ENCODE measurements around the gene CDK16. TPM values are rescaled to one million over a fixed set of nuclear protein-coding genes. Genes with fewer than 3 reads are reported as not detected.

Gene CDK16
- 10 to 100 TPM; 76.6 to 82.4 TPM for total RNA-seq
- polyA plus RNA-seq (ENCODE audit: insufficient read length in 2 of 2) = 100 to 1,000 TPM; 195 to 216 TPM
- long read RNA-seq, donor 1, transcript CDK16-205 (2 exons, 527 nt) = minor isoform, 7 of 43 reads
- long read RNA-seq, donor 1, transcript CDK16-202 (16 exons, 3,144 nt) = major isoform, 30 of 43 reads
- long read RNA-seq, donor 1, partial matches to known transcripts = 0 of 43 reads
- long read RNA-seq, donor 1, other reads (novel, unspliced or antisense) = 0 of 43 reads
- long read RNA-seq, donor 2, transcript CDK16-202 (16 exons, 3,144 nt) = major isoform, 15 of 27 reads
- long read RNA-seq, donor 2, partial matches to known transcripts = 9 of 27 reads
- long read RNA-seq, donor 2, other reads (novel, unspliced or antisense) = 0 of 27 reads
- long read RNA-seq, donor 3, transcript CDK16-202 (16 exons, 3,144 nt) = major isoform, 14 of 65 reads
- long read RNA-seq, donor 3, partial matches to known transcripts = 48 of 65 reads
- long read RNA-seq, donor 3, other reads (novel, unspliced or antisense) = 0 of 65 reads
- long read RNA-seq, donor 4, transcript CDK16-202 (16 exons, 3,144 nt) = major isoform, 6 of 35 reads
- long read RNA-seq, donor 4, partial matches to known transcripts = 26 of 35 reads
- long read RNA-seq, donor 4, other reads (novel, unspliced or antisense) = 0 of 35 reads

DNA sequence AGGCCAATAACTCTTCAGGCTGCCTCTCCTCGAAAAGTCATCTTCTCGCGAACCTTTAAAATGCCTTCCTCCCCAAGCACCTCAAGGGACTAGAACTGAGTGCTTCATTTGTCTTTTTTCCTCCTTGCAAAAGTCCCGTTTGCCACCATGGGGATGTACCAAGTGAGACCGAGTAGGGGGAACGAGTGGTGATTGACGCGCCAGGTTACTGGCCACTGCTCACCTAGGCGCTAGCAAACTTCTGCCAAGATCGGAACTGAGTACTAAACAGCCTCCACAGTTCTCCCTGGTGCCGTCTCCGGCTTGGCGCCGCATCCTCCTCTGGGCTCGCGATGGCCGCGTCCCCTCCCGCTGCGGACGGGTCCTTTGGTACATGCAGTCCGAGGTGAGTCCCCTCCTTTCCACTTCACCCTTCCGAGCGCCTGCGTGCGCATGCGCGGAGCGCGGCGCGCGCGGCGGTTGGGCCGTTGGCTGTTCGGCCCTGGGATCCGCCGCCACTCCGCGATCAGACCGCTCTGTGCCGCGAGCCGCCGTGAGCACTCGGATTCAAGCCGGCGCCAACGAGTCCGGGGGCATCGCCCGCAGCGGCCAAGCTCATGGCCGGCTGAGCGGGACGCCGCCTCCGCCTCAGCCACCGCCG, at the start of gene CDK16:
CDK16 (plus strand) TSS at position 402 of the 640 bp plus-strand sequence. CDS start 4,877 bp downstream, outside the sequence.
- peaks cover 47% of the 10 kb centered on the region for H3K36me3 ChIP-seq (ENCODE audit: control insufficient read depth, insufficient read depth, low read length)
- DNase-seq (ENCODE audit: low read depth in 4 of 6, low spot score in 6 of 6) = peak in 5 of 6 donors; percentile 46 to 96 (median 78)
- no peaks in the 10 kb centered on the region for H3K9me3 ChIP-seq (ENCODE audit: control insufficient read depth, insufficient read depth, low read length)
- peaks cover 27% of the 10 kb centered on the region for H3K4me1 ChIP-seq (ENCODE audit: control insufficient read depth, insufficient read depth, low read length)
- H3K4me3 ChIP-seq (ENCODE audit: low read depth, low read length) = peak within 1 kb of the TSS; percentile 68
- H3K27me3 ChIP-seq (ENCODE audit: control insufficient read depth, insufficient read depth, low read length) = no peaks in the 10 kb centered on the region
- 3% methylated on average over 58 of the region's 61 CpGs for WGBS (ENCODE audit: insufficient coverage)
- peak within 1 kb of the TSS; percentile 95 for H3K27ac ChIP-seq (ENCODE audit: low read depth, low read length)

DNA sequence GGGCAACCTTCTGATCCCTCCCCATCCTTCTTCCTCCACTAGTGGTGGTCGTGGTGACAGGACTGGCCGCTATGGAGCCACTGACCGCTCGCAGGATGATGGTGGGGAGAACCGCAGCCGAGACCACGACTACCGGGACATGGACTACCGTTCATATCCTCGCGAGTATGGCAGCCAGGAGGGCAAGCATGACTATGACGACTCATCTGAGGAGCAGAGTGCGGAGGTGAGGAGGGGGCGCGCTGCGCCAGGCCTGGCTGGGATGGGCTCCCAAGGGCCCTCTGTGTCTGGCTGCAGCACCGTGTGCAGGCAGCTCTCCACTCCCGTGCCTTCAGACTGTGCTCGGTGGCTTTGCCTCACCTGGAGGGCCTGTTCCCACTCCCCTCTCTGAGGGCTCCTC, 49.2 kb upstream of the CDK16 start:
- H3K4me3 ChIP-seq (ENCODE audit: low read depth, low read length) = no peak overlapping the region
- peaks cover 7% of the 10 kb centered on the region for H3K4me1 ChIP-seq (ENCODE audit: control insufficient read depth, insufficient read depth, low read length)
- no peak overlapping the region for H3K27ac ChIP-seq (ENCODE audit: low read depth, low read length)
- H3K27me3 ChIP-seq (ENCODE audit: control insufficient read depth, insufficient read depth, low read length) = peaks cover 29% of the 10 kb centered on the region
- no peak for DNase-seq (ENCODE audit: low read depth in 4 of 6, low spot score in 6 of 6)
- H3K9me3 ChIP-seq (ENCODE audit: control insufficient read depth, insufficient read depth, low read length) = no peaks in the 10 kb centered on the region
- 91% methylated on average over 18 of the region's 19 CpGs for WGBS (ENCODE audit: insufficient coverage)
- peaks cover 55% of the 10 kb centered on the region for H3K36me3 ChIP-seq (ENCODE audit: control insufficient read depth, insufficient read depth, low read length)

DNA sequence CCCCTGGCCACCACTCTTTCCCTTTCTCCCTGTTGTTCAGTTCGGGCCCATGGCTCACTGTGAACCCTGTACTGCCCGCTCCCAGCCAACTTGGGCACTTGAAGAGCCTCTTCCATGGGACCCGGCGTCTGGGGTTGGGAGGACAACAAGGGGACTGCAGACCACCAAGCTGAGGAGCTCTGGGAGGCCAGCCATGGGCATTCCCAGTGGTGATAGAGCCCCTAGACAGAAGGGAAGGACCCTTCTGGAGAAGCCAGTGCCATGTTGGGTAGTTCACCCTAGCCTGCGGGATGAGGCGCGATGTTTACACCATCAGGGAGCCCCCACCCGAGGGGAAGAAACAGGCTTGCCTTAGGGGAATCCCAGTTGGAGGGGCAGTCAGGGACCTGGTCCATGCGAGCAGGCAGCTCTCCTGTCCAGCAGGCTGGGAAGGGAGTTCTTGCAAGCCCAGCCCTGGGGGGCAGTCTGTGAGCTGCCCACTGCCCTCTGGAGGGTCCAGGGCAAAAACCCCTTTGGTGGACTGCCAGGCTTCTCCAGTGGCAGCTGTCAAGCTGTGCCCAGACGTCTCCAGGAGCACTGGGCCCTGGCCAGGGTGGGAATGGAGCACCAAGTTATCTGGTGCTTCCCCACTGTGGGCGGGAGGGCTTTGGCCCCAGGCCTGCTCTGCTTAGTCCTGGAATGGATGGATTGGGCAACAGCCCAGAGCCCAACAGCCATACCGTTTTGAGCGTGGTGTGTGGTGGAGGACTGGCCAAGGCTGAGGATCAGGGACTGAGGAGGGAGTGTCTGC, 48.6 kb upstream of the CDK16 start:
- no peak overlapping the region for H3K4me3 ChIP-seq (ENCODE audit: low read depth, low read length)
- H3K4me1 ChIP-seq (ENCODE audit: control insufficient read depth, insufficient read depth, low read length) = peaks cover 7% of the 10 kb centered on the region
- H3K9me3 ChIP-seq (ENCODE audit: control insufficient read depth, insufficient read depth, low read length) = no peaks in the 10 kb centered on the region
- DNase-seq (ENCODE audit: low read depth in 4 of 6, low spot score in 6 of 6) = peak in 1 of 6 donors; percentile 31
- H3K27me3 ChIP-seq (ENCODE audit: control insufficient read depth, insufficient read depth, low read length) = peaks cover 33% of the 10 kb centered on the region
- no peak overlapping the region for H3K27ac ChIP-seq (ENCODE audit: low read depth, low read length)
- H3K36me3 ChIP-seq (ENCODE audit: control insufficient read depth, insufficient read depth, low read length) = peaks cover 60% of the 10 kb centered on the region
- 78% methylated on average over 10 of the region's 13 CpGs for WGBS (ENCODE audit: insufficient coverage)

DNA sequence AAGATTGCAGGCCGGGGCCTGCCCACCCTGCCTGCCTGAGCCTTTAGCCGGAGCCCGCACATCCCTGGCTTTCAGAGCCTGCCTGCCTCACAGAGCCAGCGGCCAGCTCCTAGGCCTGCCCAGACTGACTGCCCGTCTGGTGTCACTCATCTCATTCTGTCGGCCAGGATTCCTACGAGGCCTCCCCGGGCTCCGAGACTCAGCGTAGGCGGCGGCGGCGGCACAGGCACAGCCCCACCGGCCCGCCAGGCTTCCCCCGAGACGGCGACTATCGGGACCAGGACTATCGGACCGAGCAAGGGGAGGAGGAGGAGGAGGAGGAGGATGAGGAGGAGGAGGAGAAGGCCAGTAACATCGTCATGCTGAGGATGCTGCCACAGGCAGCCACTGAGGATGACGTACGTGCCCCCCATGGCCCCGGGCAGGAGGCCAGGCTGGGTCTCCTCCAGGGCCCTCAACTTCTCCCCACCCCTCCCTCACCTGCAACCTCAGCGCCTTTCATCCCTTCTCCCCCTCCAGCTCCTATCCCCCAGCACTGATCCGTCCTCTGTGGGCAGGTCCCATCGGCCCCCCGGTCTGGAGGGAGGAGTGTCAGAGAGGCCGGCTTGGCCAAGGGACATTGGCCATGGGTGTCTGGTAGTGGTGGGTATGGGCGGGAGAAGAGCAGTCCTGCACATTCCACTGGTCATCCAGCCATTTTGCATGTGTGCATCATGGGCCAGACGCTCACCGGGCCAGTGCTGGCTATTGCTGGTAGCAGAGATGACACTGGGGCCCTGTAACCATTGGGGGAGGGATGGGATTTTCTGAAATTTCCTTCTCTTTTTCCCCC, 47.4 kb upstream of the CDK16 start:
- H3K9me3 ChIP-seq (ENCODE audit: control insufficient read depth, insufficient read depth, low read length) = no peaks in the 10 kb centered on the region
- H3K4me1 ChIP-seq (ENCODE audit: control insufficient read depth, insufficient read depth, low read length) = peaks cover 7% of the 10 kb centered on the region
- H3K27ac ChIP-seq (ENCODE audit: low read depth, low read length) = no peak overlapping the region
- H3K27me3 ChIP-seq (ENCODE audit: control insufficient read depth, insufficient read depth, low read length) = peaks cover 42% of the 10 kb centered on the region
- H3K4me3 ChIP-seq (ENCODE audit: low read depth, low read length) = no peak overlapping the region
- 90% methylated on average over 20 of the region's 34 CpGs for WGBS (ENCODE audit: insufficient coverage)
- peaks cover 72% of the 10 kb centered on the region for H3K36me3 ChIP-seq (ENCODE audit: control insufficient read depth, insufficient read depth, low read length)
- no peak for DNase-seq (ENCODE audit: low read depth in 4 of 6, low spot score in 6 of 6)

DNA sequence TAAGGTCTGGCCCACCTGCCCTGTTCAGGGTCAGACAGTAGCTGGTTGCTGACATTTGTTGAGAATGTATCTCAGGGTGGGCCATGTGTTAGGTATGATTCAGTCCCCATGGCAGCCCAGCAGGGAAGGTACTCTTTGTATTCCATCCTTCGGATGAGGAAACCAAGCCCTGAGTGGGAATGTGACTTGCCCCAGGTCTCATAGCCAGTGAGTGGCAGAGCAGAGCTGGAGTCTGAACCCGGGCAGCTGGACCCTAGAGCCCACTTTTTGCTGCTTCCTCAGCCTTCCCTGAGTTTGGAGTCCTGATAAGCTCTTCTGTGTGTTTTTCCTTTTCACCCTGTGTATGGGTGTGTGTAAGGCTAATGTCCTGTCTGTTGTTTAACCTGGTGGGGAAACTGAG, 46.5 kb upstream of the CDK16 start:
- H3K9me3 ChIP-seq (ENCODE audit: control insufficient read depth, insufficient read depth, low read length) = no peaks in the 10 kb centered on the region

DNA sequence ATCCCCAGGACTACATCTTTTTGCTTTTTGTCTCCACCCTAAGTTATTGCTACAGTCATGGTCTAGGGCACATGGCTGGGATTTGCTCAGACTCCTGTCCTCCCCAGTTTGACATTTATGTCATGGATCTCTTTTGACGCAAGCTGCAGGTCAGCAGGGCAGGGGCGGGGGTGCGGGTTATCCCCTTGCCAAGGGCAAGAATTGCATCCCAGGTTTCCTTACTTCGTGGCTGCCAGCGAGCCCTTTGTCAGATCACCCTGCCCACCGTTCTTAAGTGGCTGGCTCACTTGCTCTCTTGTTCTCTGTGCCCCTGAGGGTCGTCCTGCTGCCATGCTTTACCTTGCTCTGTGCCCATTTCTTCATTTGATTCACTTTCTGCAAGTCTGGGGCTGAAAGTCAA, 45.9 kb upstream of the CDK16 start:
- 76% methylated on average over 7 of the region's 7 CpGs for WGBS (ENCODE audit: insufficient coverage)
- H3K4me3 ChIP-seq (ENCODE audit: low read depth, low read length) = no peak overlapping the region
- no peak for DNase-seq (ENCODE audit: low read depth in 4 of 6, low spot score in 6 of 6)
- no peaks in the 10 kb centered on the region for H3K9me3 ChIP-seq (ENCODE audit: control insufficient read depth, insufficient read depth, low read length)
- peaks cover 7% of the 10 kb centered on the region for H3K4me1 ChIP-seq (ENCODE audit: control insufficient read depth, insufficient read depth, low read length)
- H3K36me3 ChIP-seq (ENCODE audit: control insufficient read depth, insufficient read depth, low read length) = peaks cover 84% of the 10 kb centered on the region
- no peak overlapping the region for H3K27ac ChIP-seq (ENCODE audit: low read depth, low read length)
- H3K27me3 ChIP-seq (ENCODE audit: control insufficient read depth, insufficient read depth, low read length) = peaks cover 49% of the 10 kb centered on the region

More for the DNA sequence above, 46.5 kb upstream of the CDK16 start:
- Histone ChIP-seq H3K36me3 (ENCODE audit: control insufficient read depth, insufficient read depth, low read length) (peaks cover 79% of the 10 kb centered on the region), H3K27ac (ENCODE audit: low read depth, low read length) (no peak overlapping the region), H3K4me3 (ENCODE audit: low read depth, low read length) (no peak overlapping the region), H3K4me1 (ENCODE audit: control insufficient read depth, insufficient read depth, low read length) (peaks cover 7% of the 10 kb centered on the region), H3K27me3 (ENCODE audit: control insufficient read depth, insufficient read depth, low read length) (peaks cover 44% of the 10 kb centered on the region)
- WGBS (ENCODE audit: insufficient coverage) = 71% methylated on average over 2 of the region's 2 CpGs
- no peak for DNase-seq (ENCODE audit: low read depth in 4 of 6, low spot score in 6 of 6)

DNA sequence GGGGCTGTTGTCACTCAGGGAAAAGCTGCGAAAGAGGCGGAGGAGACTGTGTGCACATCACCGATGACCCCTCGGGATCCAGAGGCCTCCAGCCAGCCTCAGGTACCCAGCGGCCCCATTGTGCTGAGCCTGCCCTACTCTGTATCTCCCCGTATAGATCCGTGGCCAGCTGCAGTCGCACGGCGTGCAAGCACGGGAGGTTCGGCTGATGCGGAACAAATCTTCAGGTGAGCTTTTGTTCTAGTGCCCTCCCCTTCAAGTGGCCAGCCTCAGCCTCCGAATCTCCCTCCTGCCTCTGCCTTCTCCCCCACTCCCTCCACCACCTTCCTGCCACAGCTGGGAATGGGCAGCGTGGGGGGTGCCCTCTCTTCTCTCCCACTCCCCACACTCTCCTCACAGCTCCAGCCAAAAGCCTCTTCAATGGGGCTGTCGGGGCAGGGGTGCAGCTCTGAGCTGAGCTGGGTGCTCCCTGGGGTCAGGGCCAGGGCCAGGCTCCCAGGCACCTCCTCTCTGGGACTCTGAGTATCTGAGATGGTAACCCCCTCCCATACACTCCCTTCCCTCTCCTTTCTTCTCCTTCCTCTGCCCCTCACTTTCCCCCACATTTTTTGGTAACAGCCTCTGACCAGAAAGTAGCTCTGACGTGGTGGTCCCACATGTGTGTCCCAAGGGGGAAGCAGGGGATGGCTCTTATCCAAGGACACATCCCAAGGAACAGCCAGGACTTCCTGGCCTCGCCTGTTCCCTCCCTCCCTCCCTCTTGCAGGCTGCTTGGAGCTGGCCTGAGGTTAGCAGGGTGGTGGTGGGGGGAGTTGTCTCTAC, 45.3 kb upstream of the CDK16 start:
- peaks cover 54% of the 10 kb centered on the region for H3K27me3 ChIP-seq (ENCODE audit: control insufficient read depth, insufficient read depth, low read length)
- no peak overlapping the region for H3K4me3 ChIP-seq (ENCODE audit: low read depth, low read length)
- H3K9me3 ChIP-seq (ENCODE audit: control insufficient read depth, insufficient read depth, low read length) = no peaks in the 10 kb centered on the region
- peaks cover 7% of the 10 kb centered on the region for H3K4me1 ChIP-seq (ENCODE audit: control insufficient read depth, insufficient read depth, low read length)
- 82% methylated on average over 16 of the region's 18 CpGs for WGBS (ENCODE audit: insufficient coverage)
- H3K36me3 ChIP-seq (ENCODE audit: control insufficient read depth, insufficient read depth, low read length) = peaks cover 91% of the 10 kb centered on the region
- DNase-seq (ENCODE audit: low read depth in 4 of 6, low spot score in 6 of 6) = no peak
- H3K27ac ChIP-seq (ENCODE audit: low read depth, low read length) = no peak overlapping the region

DNA sequence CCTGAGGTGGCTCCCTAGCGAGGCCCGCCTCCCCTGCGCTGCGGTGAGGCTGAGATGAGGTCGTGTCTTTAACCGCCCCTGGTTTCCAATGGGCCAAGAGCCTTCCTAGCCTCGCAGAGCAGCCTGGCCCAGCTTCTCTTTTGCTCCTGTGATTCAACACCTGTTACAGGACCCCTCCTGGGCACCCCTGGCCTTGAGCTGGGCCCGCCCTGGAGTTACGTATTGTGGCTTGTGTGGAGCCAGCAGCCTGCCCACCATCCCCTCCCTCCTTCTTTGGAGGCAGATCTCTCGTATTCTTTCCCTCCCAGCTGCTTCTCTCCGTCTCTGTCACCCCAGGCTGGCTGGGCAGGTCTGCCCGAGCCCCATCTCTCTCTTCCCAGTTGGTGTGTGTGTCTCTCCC, 44.1 kb upstream of the CDK16 start:
- Histone ChIP-seq H3K4me3 (ENCODE audit: low read depth, low read length) (no peak overlapping the region), H3K27ac (ENCODE audit: low read depth, low read length) (no peak overlapping the region), H3K4me1 (ENCODE audit: control insufficient read depth, insufficient read depth, low read length) (peaks cover 7% of the 10 kb centered on the region), H3K9me3 (ENCODE audit: control insufficient read depth, insufficient read depth, low read length) (no peaks in the 10 kb centered on the region), H3K36me3 (ENCODE audit: control insufficient read depth, insufficient read depth, low read length) (peaks cover 96% of the 10 kb centered on the region), H3K27me3 (ENCODE audit: control insufficient read depth, insufficient read depth, low read length) (peaks cover 57% of the 10 kb centered on the region)
- WGBS (ENCODE audit: insufficient coverage) = 83% methylated on average over 12 of the region's 12 CpGs
- DNase-seq (ENCODE audit: low read depth in 4 of 6, low spot score in 6 of 6) = no peak
